Activated CD8-positive, alpha-beta memory T cell treated with anti-CD3 and anti-CD28 coated beads for 48 hours (primary cell): ENCODE data around the gene TCP11.

Experiments
- DNase-seq, 3 experiments: peaks; one replicate each; pipeline ENCODE4 v3.0.0-alpha.2; 2020; ENCODE audit warnings: low read depth in 2 of 3, low spot score in 2 of 3

The TCP11 gene

GRCh38 chr6:35173427-35174087, 32.4 kb upstream of the TCP11 start:
- no peak for DNase-seq

- DNase-seq = no peak
Observed at GRCh38 chr6:35173044-35173426, 31.9 kb upstream of the TCP11 start.

GRCh38 chr6:35170891-35171290, 29.8 kb upstream of the TCP11 start:
- DNase-seq = no peak

- no peak for DNase-seq
Observed at GRCh38 chr6:35170166-35170565, 29.0 kb upstream of the TCP11 start.

GRCh38 chr6:35168461-35168861, 27.3 kb upstream of the TCP11 start:
- DNase-seq = no peak

GRCh38 chr6:35167505-35167904, 26.4 kb upstream of the TCP11 start:
- DNase-seq = no peak

GRCh38 chr6:35166520-35166919, 25.4 kb upstream of the TCP11 start:
- no peak for DNase-seq

- no peak for DNase-seq
Observed at GRCh38 chr6:35166116-35166515, 25.0 kb upstream of the TCP11 start.

GRCh38 chr6:35165630-35166071, 24.5 kb upstream of the TCP11 start:
- DNase-seq = no peak

GRCh38 chr6:35164868-35165267, 23.7 kb upstream of the TCP11 start:
- DNase-seq = no peak

- no peak for DNase-seq
Observed at GRCh38 chr6:35164277-35164676, 23.1 kb upstream of the TCP11 start.

- DNase-seq = no peak
Observed at GRCh38 chr6:35163836-35164235, 22.7 kb upstream of the TCP11 start.

GRCh38 chr6:35161776-35162607, 20.9 kb upstream of the TCP11 start:
- DNase-seq = no peak

- DNase-seq = no peak
Observed at GRCh38 chr6:35161266-35161665, 20.1 kb upstream of the TCP11 start.

- DNase-seq = no peak
Observed at GRCh38 chr6:35160642-35161041, 19.5 kb upstream of the TCP11 start.

GRCh38 chr6:35158520-35158919, 17.4 kb upstream of the TCP11 start:
- DNase-seq = no peak

GRCh38 chr6:35154947-35155346, 13.8 kb upstream of the TCP11 start:
- DNase-seq = no peak

- DNase-seq = no peak
Observed at GRCh38 chr6:35154262-35154661, 13.1 kb upstream of the TCP11 start.

- DNase-seq = no peak
Observed at GRCh38 chr6:35152067-35152707, 11.0 kb upstream of the TCP11 start.

- no peak for DNase-seq
Observed at GRCh38 chr6:35151466-35151865, 10.3 kb upstream of the TCP11 start.

GRCh38 chr6:35149891-35150566, 8.9 kb upstream of the TCP11 start:
- DNase-seq = no peak
